GM21381 (cell line): ENCODE measurements around the gene QRSL1.
"Not testable (repeated sequence)": the region's sequence is repeated elsewhere in the genome, so short reads cannot be mapped to it uniquely, and the experiment has no call there.

Experiments
- ATAC-seq: cut with Tn5 transposase; IDR thresholded peaks from one replicate; pipeline ENCODE4 v1.9.1; 2021; ENCODE audit warnings: mild to moderate bottlenecking, moderate library complexity; ENCODE audit not compliant: unreplicated experiment

QRSL1 gene

DNA sequence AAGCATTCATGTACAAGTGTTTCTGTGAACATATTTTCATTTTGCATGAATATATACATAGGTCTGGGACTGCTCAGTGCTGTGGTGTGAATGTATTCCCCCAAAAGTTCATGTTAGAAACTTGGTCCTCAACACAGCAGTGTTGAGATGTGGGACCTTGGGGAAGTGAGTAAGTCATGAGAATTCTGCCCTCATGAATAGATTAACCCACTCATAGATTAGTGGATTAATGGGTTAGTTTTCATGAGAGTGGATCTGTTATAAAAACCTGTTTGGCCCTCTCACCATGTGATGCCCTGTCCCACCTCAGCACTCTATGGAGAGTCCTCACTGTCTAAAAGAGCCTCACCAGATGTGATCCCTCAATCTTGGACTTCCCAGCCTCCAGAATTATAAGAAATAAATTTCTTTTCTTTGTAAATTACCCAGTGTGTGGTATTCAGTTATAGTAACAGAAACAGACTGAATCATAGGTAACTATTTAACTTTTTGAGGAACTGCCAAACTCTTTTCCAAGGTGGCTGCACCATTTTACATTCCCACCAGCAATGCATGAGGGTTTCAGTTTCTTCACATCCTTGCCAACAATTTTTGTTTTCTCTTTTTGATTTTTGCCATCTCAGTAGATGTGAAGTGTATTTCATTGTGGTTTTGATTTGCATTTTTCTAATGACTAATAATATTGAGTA is 45.3 kb downstream of the QRSL1 start:
- ATAC-seq: no peak

DNA sequence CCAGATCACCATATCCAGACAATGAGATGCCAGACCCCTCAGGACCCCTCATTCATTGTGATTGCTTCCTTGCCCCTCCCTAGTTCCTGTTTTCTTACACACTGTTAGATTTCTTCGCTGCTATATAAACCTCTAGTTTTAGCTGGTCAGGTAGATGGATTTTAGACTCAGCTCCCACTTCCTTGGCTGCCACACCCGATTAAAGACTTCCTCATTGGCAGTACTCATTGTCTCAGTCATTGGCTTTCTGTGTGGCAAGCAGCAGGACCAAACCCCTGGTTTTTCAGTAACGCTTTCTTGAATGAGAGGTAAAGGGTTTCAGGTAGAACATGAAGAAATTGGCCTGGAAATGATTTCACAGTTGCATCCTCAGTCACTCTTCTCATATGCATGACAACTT is 47.9 kb downstream of the QRSL1 start:
- no peak for ATAC-seq

DNA sequence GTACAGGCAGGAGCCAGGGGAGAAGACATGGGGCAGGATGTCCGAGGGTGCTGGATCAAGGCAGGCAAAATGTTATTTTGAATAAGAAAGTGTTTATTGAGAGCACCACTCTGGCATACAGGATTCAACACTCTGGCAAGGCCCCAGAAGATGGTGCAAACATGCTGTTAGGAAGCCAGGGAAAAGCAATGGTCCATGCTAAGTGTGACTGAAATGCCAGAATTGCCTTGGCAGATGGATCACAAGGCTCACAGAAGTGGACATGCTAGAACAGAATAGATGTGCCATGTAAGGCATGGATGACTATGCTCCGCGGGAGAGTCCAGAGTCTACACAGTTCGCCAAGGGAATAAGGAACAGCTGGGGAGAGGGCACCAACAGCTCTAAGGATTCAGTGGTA is 54.6 kb downstream of the QRSL1 start:
- ATAC-seq: no peak

DNA sequence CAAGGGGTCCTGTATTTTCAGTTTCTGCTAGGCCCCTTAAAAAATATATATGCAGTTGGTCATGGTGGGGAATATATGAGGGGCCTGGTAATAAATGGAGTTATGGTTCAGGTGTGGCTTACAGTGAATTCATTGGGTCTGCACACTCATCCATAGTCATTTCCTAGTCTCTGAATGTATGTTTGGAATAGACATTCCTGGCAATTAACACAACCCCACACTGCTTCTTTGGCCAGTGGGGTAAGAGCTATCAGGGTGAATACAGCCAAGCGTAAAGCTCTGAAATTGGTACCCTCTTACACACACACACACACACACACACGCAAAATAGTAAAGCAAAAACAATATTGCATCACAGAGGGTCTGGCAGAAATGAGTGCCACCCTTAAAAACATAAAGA is 56.5 kb downstream of the QRSL1 start:
- no peak for ATAC-seq

DNA sequence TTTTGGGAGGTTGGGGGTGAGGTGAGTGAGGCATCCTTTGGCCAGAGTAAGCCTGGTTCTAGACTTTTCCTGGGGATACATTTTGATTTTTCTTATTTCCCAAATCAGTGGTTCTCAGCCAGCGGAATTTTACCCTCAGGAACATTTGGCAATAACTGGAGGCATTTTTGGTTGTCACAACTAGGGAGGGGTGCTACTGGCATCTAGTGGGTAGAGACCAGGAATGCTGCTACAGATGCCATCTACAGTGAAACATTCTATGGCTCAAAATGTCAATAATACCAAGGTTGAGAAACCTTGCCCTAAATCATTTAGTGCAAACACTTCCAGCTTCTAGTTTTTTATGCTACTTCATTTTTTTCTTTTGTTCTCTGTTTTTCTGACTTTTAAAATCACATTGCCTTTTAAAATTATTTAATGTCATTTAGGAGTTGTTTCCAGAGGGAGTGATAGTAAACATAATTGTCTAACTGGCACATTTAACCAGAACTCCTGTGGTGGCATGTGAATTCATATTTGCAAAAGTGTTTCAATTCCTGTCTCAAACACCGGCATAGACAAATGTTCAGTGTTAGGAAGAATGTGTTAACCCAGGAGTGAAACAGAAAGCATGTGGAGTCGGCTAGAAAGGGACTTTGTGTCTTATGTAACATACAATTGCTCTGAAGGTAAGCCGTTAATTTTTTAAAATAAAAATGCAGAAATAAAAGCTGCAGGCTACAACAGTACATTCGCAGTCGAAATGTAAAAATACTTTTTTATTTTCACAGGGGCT is 59.0 kb downstream of the QRSL1 start:
- ATAC-seq: no peak

DNA sequence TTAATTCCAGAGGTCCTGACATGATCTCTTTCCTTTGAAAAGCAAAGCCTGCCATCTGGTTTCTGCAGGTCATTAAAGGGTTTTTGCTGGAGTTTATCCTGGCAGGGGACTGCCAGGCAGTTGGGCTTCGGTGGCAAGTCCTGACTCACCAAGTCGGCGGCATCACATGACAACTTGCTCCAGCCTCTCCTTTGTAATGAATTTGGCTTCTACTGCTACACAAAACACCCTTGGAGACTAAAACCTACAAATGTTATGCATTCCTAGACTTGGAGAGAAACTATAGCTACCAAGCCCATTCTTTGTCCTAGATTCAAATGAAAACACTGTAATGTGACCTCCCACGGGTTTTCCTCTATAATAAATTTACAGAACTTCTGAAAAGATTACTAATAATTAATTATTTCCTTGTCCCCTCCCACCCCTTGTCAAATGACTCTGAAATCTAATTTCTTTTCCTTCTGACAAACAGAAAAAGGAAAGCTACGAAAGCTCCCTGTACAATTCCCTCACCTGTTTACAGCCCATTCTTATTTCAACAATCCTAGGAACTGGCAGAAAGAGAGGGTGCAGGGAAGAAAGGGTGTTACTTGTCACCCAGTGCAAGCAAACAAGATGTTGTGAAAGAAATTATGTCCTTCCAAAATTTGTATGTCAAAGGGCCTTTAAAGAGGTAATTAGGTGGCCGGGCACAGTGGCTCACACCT is 62.9 kb downstream of the QRSL1 start:
- no peak for ATAC-seq

DNA sequence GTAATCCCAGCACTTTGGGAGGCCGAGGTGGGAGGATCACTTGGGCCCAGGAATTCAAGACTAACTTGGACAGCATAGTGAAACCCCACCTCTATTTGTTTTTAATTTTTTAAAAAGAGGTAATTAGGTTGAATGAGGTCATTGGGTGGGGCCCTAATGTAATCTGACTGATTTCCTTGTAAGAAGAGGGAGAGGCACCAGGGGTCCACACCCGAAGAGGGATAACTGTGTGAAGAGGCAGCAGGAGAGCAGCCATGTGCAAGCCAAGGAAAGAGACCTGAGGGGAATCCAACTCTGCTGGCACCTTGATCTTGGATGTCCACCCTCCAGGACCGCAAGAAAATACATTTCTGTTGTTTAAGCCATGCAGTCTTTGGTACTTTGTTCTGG is 63.4 kb downstream of the QRSL1 start:
- ATAC-seq: no peak

DNA sequence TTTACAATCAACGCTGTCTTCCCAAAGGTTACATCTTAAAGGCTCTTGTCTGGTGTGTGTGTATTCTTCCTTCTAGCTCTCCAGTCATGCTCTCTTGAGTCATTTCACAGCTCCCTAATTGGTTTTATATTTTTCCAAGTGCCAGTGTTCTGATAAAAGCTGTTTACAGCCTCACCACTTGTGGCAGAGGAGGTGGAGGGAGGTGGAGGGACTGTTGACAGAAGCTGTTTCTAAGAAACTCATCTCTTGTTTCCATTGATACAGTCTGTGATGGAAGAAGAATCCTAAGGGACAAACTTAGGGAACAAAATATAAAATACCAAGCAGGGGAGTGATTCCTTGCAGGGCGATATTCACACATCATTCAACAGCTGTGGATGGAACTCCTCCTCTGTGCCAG is 64.0 kb downstream of the QRSL1 start:
- no peak for ATAC-seq

DNA sequence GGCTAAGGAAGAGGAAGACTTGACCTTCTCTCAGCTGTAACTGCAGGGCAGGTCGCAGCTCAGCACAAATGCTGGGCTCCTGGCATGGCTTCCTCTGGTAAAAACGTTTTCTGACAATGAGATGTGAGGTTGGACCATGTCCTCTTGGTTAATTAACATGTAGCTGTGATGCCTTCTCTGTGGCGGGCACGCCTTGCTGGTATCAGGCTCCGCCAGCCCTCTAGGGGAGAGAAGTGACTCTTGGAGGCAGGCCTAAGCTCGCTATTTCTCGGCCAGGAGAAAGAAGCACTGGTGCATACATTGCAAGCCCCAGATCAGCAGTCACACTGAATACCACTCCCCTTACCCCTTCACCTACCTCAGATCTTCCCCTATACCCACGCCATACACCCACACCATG is 65.0 kb downstream of the QRSL1 start:
- no peak for ATAC-seq

DNA sequence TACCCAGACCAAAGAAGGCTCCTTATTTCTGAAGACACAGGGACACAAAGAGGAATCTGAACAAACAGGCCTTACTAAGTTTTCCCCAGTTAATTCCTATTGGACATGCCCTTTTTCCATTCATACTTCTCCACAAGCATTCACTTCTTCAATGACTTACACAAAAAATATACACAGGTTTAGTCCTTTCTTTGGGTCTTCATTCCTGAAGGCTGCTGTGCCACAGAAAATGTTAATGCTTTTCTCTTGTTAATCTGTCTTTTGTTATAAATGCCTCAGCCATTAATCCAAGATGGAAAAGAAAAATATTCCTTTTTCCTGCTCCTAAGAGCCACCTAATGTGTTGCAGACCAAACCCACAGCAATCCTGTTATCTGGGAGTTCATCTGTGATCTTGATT is 71.2 kb downstream of the QRSL1 start:
- no peak for ATAC-seq

DNA sequence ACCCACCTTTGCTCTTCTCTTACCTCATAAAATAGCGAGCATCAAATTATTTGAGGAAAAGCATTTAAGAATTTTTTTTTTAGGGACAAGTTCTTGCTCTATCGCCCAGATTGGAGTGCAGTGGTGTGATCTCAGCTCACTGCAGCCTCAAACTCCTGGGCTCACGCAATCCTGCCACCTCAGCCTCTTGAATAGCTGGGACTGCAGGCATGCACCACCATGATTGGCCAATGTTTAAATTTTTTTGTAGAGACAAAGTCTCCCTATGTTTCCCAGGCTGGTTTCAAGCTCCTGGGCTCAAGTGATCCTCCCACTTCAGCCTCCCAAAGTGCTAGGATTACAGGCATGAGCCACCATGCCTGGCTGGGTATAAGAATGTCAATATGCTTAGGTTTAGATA is 71.8 kb downstream of the QRSL1 start:
- not testable (repeated sequence) for ATAC-seq

DNA sequence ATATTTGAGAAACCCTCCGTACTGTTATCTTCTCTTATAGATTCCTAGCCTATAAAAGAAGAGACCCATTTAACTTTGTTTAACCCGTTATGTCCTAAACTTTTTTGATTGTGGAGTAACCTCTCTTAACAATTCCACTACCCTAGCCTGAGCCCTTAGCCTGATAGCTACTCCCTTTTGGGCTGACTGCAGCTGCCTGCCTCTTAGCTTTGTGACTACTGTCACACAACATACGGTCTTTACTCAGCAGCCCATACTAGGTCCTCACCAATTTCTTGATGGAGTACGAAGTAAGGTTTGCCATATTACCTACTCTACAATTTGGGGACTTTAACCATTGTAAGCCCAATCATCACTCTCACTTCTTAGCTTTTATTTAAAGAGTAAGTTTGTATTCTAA is 72.7 kb downstream of the QRSL1 start:
- ATAC-seq: peak; percentile 44

DNA sequence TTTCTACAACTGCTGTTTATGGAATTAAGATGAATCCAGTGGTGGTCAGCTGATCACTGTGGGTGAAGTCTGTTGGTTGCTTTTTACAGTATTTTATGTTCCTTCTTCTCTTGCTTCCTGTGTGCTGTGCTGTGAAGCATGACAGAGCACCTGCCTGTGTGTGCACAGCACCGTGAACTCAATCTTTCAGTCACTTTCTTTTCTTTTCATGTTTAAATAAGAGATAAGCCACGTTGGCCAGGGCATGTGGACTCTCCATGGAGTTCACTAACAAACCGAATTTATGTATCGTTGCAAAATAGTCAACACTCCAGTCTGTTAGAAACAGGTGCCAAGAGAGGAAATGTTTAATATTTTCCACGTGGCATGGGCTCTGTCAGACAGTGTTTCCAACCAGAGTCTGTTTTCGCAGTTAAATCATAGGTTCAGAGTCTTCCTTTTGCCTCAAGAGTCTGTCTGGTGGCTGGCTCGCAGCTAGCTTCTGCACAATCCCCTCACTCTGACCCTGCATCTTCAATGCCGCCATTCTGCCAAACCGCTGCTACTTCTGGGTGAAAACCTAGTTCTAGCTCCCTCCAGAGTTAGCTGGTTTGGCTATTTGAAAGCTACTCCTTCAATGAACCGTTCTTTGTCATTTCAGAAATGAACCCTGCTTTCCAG is 73.2 kb downstream of the QRSL1 start:
- ATAC-seq: peak; percentile 98

DNA sequence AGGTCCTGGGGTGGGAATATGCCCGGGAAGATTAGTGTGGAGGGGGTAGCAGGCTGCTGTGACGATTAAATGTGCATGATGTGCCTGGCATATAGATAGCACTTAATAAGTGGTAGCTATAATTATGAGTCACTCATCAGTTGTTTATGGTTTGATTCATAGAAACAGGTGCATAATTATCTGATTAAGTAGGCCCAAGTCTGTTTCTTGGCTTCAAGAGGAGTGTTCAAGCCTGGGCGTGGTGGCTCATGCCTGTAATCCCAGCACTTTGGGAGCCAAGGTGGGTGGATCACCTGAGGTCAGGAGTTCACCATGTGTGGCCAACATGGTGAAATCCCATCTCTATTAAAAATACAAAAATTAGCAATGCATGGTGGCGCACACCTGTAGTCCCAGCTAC is 74.9 kb downstream of the QRSL1 start:
- ATAC-seq: no peak

DNA sequence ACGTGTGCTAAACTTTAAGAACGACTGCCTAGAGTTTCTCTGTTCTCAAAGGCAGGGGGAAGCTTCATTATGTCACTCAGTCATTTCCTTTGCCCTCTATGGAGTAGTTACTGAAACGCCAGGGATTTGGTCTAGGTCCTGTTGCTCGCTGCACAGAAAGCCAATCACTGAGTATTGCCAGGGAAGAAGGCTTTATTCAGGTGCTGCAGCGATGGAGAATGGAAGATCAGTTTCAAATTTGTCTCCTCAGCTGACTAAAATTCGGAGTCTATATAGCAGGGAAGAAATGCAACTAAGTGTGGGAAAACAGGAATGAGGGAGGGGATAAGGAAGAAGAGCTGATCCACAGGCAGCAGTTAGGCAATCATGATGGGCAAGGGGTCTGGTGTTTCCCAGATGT is 75.8 kb downstream of the QRSL1 start:
- no peak for ATAC-seq

DNA sequence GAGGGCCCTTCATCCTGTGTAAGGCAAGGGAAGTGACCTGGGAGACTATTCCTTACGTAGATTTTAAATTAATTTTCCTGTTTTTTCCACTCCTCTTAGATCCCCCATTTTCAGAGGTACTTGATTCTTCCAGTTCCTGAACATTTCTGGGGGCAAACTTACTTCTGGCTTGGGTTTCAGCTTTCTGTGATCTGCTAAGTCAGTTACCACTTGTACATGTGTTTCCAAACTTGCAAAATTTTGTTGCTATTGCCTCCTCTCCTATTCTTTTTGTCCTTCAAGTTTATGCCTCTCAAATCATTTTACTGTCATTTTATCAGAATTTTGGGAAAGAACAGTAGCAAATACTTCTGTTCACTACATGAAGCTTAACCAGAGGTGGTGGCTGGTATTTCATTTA is 81.2 kb downstream of the QRSL1 start:
- ATAC-seq: no peak

DNA sequence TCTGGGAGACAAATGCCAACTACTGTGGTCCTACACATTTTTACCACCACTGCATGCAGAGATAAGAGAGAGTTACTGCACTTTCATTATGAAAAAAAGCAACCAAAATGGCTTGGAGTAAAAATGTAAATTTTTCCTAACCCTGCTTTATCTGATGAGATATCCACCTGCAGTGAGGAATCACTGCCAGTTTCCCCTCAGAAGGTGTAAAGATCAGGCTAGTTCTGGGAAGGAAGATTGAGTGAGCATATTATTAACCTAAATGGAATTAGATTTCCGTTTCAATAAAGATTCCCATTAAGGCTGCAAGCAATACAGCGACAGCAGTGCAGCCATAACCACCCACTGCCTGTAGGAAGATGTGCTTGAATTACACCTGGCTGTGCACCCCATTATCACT is 84.9 kb downstream of the QRSL1 start:
- no peak for ATAC-seq

DNA sequence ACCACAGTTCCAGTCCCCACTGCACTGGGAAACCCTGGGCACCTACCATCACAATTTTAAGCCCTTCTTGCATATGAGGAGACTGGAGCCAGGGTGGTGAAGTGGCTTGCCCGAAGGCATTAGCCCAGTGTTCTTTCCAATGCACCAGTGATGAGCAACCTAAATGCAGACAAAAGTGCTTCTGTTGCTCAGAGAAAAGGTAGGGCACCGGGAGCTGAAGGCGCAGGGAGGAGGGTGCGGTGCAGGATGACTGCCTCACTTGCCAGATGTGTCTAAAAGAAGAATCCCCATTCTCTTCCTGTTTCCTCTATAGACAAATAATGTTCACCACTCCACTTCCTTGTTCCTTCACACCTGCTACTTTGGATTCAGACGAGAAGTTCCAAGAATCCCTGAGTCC is 86.5 kb downstream of the QRSL1 start:
- ATAC-seq: no peak

DNA sequence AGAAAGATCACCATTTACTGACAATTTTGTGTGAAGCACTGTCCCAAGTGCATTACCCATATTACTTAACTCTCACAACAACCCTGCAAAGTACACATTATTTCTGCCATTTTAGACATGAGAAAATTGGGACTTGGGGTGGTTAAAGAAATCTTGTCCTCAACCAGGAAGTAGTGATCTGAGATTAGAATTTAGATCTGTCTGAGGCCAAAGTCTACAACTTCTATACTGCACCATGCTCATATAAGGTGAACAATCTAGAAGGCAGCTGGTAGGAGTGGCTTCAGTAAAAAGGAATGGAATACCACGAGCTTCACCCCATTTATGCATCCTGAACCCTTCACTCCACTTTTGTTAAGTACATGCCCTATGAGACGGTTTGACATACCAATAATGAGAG is 87.6 kb downstream of the QRSL1 start:
- ATAC-seq: no peak
